ENCODE results near the gene TYW5.

DNA sequence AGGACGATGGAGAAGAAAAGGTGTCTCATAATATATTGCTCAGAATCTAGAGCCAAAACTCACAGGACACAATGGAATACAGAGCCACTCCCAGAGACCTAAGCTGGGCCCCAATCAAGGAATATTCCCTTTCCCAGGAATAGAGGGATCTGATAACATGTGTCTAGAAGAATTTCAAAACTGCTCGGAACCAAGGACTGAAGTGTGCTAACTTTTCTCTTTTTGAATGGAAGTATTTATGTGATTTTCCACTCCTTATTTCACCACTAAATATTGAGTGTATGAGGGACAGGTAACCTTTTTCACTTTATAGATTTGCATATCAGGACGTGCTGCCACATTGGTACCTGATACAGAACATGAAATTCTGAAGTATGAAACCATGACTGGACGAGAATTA, 53.3 kb downstream of the TYW5 start:
- no peak for TF ChIP-seq CTCF (IDR thresholded peaks at IDR 0.05; ENCODE audit: insufficient read depth, low read length, poor library complexity, severe bottlenecking)
- TF ChIP-seq EZH2phosphoT487 (conservative IDR thresholded peaks at IDR 0.05; ENCODE audit: low read length): no peak

All from SU-DHL-6 (cell line).